ENCODE data around the gene ZFAND3. TPM values are rescaled to one million over a fixed set of nuclear protein-coding genes. Genes with fewer than 3 reads are reported as not detected.

The ZFAND3 gene
- polyA plus RNA-seq, 1 of the 3 experiments (the other 2 are of a cell fraction) = 16.7 TPM

DNA sequence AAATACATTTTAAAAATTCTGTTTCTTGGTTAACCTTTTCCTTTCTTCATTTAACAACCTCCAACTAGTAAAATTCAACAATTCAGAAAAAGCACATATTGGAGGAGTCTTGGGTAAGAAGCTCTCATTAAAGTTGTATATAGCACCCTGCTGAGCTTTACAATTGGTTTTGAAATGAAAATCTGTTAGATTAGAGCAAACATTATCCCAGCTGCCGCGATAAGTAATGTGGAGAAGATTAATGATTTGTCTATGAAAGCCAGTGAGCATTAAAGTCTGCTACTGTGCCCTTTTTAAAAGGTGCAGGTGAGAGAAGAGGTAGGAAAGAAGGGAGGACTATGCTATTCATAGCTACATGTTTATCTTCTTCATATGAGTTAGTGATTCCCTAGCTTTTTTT lies 201.5 kb downstream of the ZFAND3 start:
- CTCF ChIA-PET = interaction anchor here (0.8 to 1.1 kb wide), 4 partner anchors 17 to 257 kb away, joined by 3 read pairs; no protein-coding TSS in a partner anchor

DNA sequence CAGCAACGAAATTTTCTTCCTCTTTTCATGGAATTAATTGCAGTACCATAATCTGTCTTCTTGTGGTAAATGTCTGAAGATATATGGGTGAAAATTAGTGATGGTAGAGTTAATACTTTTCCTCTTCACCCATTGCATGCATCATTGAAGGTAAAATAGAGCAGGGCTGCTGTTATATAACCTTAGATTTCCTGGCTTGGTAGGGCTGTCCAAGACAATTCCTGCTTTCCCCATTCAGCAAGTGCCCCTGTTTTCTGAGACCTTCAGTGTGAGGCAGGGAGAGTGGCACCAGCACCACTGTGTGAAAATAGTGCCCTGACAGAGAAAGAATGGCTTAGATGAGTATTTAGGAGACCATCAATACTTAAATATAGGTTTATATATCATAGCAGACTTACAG lies 202.0 kb downstream of the ZFAND3 start:
- H3K36me3 ChIP-seq (replicated peaks in 1 of 2; ENCODE audit: control insufficient read depth in 1 of 2, insufficient read depth in 2 of 2, low read length in 1 of 2) = peaks cover 0 to 4% of the 10 kb centered on the region in 2 experiments
- H3K4me1 ChIP-seq (ENCODE audit: control insufficient read depth in 1 of 2, insufficient read depth in 2 of 2, low read depth in 1 of 2, low read length in 1 of 2) = peaks cover 5 to 10% of the 10 kb centered on the region in 2 experiments; a peak in 3 of 4 replicates
- peaks cover 89% of the 10 kb centered on the region for H4K20me1 ChIP-seq (ENCODE audit: insufficient read depth)
- no peak overlapping the region for H3K27ac ChIP-seq (ENCODE audit: low read depth in 2 of 2, low read length in 1 of 2)
- CTCF ChIA-PET = interaction anchor here (0.8 to 1.1 kb wide), 3 partner anchors 17 to 256 kb away, joined by 3 read pairs; no protein-coding TSS in a partner anchor
- no peak overlapping the region for H3K4me3 ChIP-seq (ENCODE audit: low read depth in 2 of 2, low read length in 1 of 2)
- 90% methylated on average over 1 of the region's 1 CpG for WGBS (ENCODE audit: low lambda C conversion rate)
- DNase-seq = no peak
- TF ChIP-seq EP300 (IDR thresholded peaks at IDR 0.05; ENCODE audit: borderline replicate concordance in 1 of 2, low read depth in 1 of 2, low read length in 1 of 2) (no peak), TCF12 (IDR thresholded peaks at IDR 0.05) (no peak), FOSL2 (IDR thresholded peaks at IDR 0.05; ENCODE audit: borderline replicate concordance, low read depth) (no peak), FOXM1 (IDR thresholded peaks at IDR 0.05; ENCODE audit: low read depth) (no peak)
- TF ChIP-seq, protein P1, sequence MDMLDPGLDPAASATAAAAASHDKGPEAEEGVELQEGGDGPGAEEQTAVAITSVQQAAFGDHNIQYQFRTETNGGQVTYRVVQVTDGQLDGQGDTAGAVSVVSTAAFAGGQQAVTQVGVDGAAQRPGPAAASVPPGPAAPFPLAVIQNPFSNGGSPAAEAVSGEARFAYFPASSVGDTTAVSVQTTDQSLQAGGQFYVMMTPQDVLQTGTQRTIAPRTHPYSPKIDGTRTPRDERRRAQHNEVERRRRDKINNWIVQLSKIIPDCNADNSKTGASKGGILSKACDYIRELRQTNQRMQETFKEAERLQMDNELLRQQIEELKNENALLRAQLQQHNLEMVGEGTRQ (IDR thresholded peaks at IDR 0.05; ENCODE audit: borderline replicate concordance, low read depth, low read length) = no peak
- no peak overlapping the region for H3K4me2 ChIP-seq
- no peak overlapping the region for H2AFZ ChIP-seq (ENCODE audit: low read depth)
- no peaks in the 10 kb centered on the region for H3K27me3 ChIP-seq (ENCODE audit: insufficient read depth)
- H3K9me3 ChIP-seq = no peaks in the 10 kb centered on the region
- no peaks in the 10 kb centered on the region for H3K9me2 ChIP-seq
- peaks cover 9% of the 10 kb centered on the region for H3F3A ChIP-seq (replicated peaks; ENCODE audit: insufficient read depth)
- POLR2A ChIA-PET = no interaction called here
- H3K9ac ChIP-seq = no peak overlapping the region
- H3K79me2 ChIP-seq (ENCODE audit: insufficient read depth) = peaks cover 64% of the 10 kb centered on the region

More for the DNA sequence above, 201.5 kb downstream of the ZFAND3 start:
- Histone ChIP-seq H3F3A (replicated peaks; ENCODE audit: insufficient read depth) (peaks cover 9% of the 10 kb centered on the region), H3K36me3 (replicated peaks in 1 of 2; ENCODE audit: control insufficient read depth in 1 of 2, insufficient read depth in 2 of 2, low read length in 1 of 2) (peaks cover 0 to 4% of the 10 kb centered on the region in 2 experiments), H3K27ac (ENCODE audit: low read depth in 2 of 2, low read length in 1 of 2) (peak overlapping the region in 1 of 2 experiments; percentile 50; a peak in 2 of 4 replicates), H3K9ac (no peak overlapping the region), H3K79me2 (ENCODE audit: insufficient read depth) (peaks cover 65% of the 10 kb centered on the region), H3K9me2 (no peaks in the 10 kb centered on the region), H4K20me1 (ENCODE audit: insufficient read depth) (peaks cover 93% of the 10 kb centered on the region), H2AFZ (ENCODE audit: low read depth) (no peak overlapping the region), H3K4me2 (no peak overlapping the region), H3K4me1 (ENCODE audit: control insufficient read depth in 1 of 2, insufficient read depth in 2 of 2, low read depth in 1 of 2, low read length in 1 of 2) (peaks cover 5 to 10% of the 10 kb centered on the region in 2 experiments; a peak in 3 of 4 replicates), H3K27me3 (ENCODE audit: insufficient read depth) (no peaks in the 10 kb centered on the region), H3K4me3 (ENCODE audit: low read depth in 2 of 2, low read length in 1 of 2) (no peak overlapping the region), H3K9me3 (no peaks in the 10 kb centered on the region)
- TF ChIP-seq, protein P2, sequence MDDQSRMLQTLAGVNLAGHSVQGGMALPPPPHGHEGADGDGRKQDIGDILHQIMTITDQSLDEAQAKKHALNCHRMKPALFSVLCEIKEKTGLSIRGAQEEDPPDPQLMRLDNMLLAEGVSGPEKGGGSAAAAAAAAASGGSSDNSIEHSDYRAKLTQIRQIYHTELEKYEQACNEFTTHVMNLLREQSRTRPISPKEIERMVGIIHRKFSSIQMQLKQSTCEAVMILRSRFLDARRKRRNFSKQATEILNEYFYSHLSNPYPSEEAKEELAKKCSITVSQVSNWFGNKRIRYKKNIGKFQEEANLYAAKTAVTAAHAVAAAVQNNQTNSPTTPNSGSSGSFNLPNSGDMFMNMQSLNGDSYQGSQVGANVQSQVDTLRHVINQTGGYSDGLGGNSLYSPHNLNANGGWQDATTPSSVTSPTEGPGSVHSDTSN (IDR thresholded peaks at IDR 0.05) = no peak
- TF ChIP-seq, protein P3, sequence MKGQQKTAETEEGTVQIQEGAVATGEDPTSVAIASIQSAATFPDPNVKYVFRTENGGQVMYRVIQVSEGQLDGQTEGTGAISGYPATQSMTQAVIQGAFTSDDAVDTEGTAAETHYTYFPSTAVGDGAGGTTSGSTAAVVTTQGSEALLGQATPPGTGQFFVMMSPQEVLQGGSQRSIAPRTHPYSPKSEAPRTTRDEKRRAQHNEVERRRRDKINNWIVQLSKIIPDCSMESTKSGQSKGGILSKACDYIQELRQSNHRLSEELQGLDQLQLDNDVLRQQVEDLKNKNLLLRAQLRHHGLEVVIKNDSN (IDR thresholded peaks at IDR 0.05; ENCODE audit: borderline replicate concordance, low read depth) = no peak
- TF ChIP-seq MXI1 (IDR thresholded peaks at IDR 0.05; ENCODE audit: low read depth, low read length) = no peak
- no peak for TF ChIP-seq FOXM1 (IDR thresholded peaks at IDR 0.05; ENCODE audit: low read depth)
- no peak for DNase-seq
- 90% methylated on average over 2 of the region's 2 CpGs for WGBS (ENCODE audit: low lambda C conversion rate)
- POLR2A ChIA-PET = no interaction called here

All from SK-N-SH (cell line).